Brain pericyte (primary cell): ENCODE results near the gene BPI.
"Not testable (repeated sequence)": the region's sequence is repeated elsewhere in the genome, so short reads cannot be mapped to it uniquely, and the experiment has no call there.

Experiments used
- DNase-seq: peaks from one replicate; pipeline ENCODE4 v3.0.0-alpha.2; 2012; ENCODE audit warnings: low read depth, low spot score

The BPI gene

DNA sequence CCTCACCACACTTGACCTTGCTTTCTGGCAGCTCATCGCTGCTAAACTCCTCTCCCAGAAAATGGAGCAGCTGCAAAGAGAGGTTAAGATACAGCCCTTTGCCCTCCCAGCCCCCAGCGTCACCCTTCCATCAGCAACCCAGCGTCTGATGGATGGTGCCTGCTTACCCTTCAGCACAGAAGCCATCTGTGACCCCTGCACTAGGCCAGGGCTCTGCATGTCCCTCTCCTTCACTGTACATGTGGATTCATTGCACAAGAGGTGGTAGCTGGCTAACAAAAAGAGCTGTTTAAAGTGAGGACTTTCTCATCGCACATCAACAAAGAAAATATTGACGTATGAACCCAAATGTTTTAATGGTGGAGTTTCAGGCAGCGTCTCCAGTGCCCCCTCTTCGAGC lies 54.6 kb downstream of the BPI start:
- DNase-seq, result no peak

DNA sequence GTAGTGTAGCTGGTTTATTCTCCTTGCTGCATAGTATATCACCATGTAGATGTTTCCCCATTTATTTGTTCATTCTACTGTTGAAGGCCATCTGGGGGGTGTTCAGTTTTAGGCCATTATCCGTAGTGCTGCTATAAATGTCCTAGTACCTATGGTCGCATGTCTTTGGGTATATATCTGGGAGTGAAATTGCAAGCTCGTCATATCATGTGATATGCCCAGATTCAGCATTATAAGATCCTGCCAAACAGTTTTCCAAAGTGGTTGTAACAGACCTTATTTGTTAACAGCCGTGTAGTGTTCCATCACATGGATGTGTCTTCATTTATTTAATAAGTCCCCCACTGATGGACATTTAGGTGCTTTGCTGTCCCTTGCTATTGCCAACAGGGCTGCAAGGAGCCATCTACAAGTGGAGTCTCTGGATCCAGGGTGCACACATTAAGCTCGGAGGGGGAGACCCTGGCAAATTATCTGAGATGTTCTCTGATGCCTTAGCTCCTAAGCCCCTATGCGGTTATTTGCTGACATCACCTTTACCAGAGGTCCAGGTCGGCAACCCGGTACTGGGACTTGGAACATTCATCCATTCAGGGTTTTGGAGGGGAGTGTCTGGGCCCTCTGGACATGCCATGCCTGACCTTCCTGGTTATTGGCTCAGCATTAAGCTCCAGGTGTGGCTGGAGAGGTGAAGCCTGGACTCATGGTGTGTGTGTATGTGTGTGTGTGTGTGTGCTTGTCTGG lies 59.2 kb downstream of the BPI start:
- no peak for DNase-seq

DNA sequence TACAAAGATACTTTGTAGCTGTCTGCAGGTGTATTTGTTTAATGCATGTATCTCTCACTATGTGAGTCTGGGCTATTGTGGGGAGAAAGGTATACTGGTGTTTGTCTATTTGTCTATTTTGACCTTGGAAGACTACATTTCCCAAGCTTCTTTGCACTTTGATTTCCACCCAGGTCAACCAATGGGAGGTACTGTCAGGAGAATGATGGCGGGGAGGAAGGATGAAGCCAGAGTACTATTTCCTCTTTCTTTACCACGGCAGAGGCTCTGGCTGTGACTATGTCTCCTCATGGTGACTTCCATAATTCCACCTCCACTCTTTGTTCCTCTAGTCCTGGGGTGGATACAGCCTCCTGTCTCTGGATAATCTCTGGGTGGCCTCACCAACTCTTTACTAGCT lies 65.4 kb downstream of the BPI start:
- DNase-seq, result no peak

DNA sequence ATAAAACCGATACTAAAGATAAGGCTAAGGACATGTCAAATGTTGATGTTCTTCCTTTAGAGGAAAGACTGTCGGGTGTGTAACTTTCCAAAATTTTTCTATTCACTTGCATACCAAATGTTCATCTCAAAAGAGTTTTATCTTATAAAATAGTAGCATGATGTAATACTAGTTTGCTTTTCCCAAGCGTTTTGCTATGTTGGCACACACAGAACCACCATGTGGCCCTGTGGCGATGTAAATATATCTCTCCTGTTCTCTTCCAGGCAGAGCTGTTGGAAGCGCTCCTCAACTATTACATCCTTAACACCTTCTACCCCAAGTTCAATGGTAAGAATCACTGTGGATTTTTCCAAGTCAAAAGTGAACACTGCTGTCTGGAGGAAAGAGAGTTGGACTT lies 68.8 kb downstream of the BPI start:
- DNase-seq, result no peak

DNA sequence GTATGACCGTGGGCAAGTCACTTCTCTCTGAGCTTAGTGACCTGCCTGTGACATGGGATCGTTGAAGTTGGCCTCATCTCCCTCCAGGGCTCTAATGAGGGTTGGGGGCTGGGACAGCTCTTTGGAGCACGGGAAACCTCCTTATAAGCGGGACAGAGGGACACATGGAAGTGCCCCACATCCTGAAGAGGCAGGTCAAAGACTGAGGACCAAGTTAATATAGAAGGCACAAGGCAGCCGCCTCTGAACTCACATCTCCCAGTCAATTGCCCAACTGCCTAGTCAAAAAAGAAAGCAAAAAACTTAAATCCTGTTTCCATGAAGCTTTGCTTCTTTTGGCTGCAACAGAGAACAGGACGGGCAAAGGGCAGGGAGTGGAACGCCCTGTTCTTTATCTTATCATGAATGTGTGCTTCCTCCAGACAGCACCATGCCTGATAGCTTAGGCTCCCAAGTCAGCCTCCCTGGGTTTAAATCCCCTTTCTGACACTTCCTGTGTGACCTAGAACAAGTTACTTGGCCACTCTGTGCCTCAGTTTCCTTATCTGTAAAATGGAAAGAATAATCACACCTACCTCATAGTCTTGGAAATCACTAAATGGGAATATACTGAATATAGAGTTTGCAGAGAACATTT lies 69.4 kb downstream of the BPI start:
- no peak for DNase-seq

DNA sequence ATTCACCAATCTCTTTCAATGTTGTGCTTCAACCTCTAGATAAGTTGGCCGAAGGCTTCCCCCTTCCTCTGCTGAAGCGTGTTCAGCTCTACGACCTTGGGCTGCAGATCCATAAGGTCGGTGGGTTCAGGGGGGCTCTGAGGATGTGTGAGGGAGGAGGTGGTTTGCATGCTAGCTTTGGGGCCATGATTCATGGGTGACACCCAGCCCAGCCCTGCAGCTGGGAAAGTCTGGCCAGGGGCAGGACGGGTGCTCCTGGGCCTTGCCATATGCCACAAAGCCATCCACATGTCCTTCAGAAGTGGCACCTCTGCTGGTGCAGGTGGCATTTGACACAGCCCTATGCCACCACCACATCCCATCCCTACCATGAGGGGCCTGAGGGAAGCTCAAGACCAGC lies 69.9 kb downstream of the BPI start:
- no peak for DNase-seq

DNA sequence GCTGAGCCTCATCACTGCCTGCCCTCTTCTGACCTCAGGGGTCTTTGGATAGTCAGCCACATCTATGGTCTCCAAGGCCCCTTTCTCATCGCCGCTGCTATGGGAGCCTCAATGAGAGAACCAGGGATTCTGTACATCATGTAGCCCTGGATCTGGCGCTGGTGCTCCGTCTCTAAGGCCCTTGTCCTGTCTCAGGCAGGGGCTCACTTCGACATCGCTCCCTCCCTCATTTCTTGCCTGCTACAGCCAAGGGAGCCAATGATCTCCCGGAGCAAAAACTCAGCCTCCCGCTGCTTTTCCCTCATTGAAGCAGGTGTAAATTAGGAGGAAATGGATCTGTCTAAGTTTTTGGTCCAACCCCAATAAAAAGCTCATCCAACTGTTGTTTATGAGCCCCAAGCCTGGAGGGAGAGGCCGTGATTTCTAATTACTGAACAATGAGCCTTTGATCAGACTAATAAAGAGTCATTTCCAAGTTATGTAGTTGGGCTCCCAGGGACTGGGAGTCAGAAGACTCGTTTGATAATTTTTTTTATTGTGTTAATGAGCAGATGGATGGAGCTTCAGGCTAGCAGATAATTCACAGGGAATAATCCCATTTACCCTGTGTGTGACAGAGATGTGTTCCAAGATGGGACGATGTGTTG lies 73.2 kb downstream of the BPI start:
- DNase-seq, result no peak

DNA sequence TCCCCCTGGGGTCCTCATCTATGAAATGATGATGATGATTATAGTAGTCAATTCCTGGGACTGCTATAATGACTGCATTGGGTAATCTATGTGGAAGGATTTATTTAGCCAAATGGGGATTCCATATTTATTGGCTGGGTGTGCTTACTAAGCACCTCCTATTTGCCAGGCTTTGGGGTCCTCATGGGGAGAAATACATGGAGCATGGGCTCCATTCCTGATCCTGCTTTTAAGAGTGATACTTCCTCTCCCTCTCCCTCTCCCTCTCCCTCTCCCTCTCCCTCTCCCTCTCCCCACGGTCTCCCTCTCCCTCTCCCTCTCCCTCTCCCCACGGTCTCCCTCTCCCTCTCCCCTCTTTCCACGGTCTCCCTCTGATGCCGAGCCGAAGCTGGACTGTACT lies 73.9 kb downstream of the BPI start:
- DNase-seq, result not testable (repeated sequence)

DNA sequence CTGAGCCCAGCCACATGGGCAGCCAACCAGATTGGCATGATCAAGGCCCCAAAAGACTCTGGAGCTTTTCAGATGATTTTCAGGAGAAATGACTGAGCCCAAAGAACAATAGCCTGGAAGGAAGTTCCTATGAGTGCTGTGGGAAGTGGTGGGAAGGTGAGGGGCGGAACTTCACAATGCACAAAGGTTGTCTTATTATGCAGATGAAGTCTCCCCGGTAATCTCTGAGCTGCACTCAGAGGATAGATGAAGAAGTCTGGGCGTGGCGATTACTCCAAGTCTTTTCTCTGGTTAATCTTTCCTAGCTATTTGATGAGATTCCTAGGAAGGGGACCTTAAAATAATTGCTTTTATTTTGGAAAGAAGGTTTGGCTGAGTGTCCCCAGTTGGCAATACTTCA lies 79.2 kb downstream of the BPI start:
- DNase-seq, result no peak

DNA sequence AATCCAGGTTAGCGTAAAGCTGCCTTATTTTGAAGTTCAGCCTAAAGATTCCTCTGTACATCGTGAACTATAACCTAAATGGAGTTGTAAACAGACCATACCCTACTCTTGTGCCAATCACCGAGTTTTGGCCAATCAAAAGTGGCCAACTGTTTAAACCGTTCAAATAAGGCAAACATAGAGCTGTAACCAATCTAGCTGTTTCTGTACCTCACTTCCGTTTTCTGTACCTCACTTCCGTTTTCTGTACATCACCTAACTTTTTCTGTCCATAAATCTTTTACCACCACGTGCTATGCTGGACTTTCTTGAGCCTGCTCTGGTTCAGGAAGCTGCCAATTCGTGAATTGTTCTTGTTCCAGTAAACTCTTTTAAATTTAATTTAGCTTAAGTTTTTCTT lies 82.0 kb downstream of the BPI start:
- no peak for DNase-seq

DNA sequence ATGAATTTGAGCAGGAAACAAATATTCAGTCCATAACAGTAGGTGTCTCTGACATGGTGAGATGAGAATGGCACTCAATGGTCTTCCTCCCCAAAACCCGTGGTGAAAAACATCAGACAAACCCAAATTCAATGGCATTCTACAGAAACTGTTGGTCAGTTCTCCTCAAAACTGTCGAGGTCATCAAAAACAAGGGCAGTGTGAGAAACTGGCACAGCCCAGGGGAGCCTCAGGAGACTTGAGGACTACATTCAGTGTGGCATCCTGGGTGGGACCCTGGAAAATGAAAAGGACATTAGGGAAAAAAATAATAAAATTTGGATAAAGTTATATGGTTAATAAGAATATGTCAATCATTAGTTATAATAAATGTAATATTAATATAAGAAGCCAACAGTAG lies 82.9 kb downstream of the BPI start:
- no peak for DNase-seq
